Activated gamma-delta T cell (primary cell): Measurements from ENCODE around the gene RPS6KA6.

Experiments used
- DNase-seq: peaks from one replicate; lab custom pipeline; 2025; lab: John Stamatoyannopoulos, UW
- total RNA-seq, 2 donors: gene quantifications; one replicate each; lab custom pipeline; 2026; lab: John Stamatoyannopoulos, UW

RPS6KA6 gene
- 1.4 to 5.2 reads per million in 2 donors for total RNA-seq

DNA sequence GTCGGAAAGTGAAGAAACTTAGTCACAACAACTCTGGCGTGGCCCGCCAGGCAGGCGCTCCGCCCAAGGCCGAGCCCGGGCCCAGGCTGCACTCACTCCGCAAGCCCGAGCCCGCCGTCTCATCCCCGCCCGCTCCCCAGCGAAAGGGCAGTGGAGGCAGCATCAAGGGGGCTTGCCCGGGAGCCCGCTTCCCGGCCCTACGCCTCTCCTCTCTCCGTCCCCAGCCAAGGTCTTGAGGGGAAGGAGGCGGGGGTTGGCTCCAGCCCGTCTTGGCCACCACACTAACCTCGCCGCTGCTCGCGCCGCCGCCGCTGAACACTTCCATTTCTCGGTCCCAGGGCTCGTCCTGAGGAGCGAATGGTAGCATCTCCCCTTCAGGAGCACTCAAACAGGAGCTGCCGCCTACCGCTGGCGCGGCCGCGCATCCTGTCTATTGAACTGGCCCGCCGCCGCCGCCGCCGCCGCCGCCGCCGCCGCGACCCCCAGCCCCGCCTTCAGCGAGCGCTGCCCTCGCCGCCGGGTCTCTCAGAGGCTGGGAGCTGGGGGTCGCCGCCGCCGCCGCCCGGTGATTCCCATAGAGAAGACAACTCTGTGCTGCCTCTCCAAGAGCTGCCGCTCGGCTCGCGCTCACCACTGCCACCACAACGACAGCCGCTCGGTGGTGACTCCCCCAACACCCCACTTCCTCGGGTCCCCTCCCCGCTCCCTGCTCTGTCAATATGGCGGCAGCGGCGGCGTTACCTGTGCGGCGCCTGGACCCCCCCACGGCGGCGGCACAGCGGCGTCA, at the start of gene RPS6KA6:
Gene RPS6KA6, minus strand, starts transcription at position 667 of the 787 bp plus-strand sequence. Its CDS starts 300 bp downstream, at position 367.
- peak; percentile 9 for DNase-seq

DNA sequence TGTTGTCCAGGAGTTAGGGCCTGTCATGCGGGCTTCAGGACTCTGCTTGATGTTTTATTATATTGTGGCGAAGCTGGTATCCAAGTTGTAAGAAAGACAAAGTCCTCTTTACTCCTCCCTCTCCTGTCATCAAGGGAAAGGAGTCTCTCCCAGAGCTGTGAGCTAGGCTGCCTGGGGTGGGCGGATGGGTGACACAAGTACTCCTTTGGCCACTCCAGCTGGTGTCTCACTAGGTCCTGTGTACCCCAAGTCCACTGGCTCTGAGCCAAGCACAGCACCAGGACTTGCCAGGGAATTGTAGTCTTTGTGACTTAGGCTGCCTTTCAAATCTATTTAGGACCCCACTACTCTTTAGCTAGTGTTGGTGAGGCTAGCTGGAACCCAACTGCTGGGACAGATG, 36.7 kb upstream of the RPS6KA6 start:
- no peak for DNase-seq

- no peak for DNase-seq
Observed at GRCh38 chrX:84223261-84223660, 35.3 kb upstream of the RPS6KA6 start.

- DNase-seq, result no peak
Observed at GRCh38 chrX:84221181-84221580, 33.2 kb upstream of the RPS6KA6 start.

- DNase-seq, result no peak
Observed at GRCh38 chrX:84219551-84219950, 31.6 kb upstream of the RPS6KA6 start.

DNA sequence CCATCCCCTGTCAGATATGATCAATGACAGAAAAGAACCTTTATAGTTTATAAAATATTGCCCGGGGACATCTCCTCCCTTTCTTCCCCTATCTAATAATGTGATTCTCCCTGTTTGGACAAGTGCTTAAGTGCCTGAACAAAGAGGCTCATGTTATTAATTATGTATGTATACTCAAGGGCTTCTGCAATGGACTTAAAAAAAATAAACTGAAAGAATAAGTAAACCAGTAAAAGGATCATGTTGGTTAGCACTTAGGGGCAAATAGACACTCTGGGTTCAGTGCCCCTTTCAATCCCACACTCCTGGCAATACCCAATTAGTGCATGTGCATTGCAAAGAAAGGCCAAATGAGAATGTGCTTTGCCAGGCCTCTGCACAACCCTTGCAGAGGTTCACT, 30.7 kb upstream of the RPS6KA6 start:
- DNase-seq, result no peak

DNA sequence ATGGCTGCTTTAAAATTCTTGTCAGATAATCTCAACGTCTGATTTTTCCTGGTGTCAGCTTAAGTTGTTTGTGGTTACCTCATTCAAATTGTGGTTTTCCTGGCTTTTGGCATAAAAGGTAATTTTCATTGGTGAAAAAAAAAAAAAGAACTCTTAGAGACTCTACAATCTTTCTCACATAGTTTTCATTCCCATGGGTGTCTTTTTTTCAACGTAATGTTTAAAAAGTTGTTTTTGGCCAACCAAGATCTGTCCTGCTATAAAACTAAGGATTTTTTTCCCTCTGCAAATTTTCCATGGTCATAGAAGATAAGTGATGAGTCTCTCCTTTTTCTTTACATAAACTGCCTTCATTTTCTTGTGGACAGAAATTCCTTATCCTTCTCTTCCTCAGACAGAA, 28.9 kb upstream of the RPS6KA6 start:
- DNase-seq, result no peak

GRCh38 chrX:84216406-84216805, 28.4 kb upstream of the RPS6KA6 start:
- no peak for DNase-seq

- no peak for DNase-seq
Observed at GRCh38 chrX:84205276-84205675, 17.3 kb upstream of the RPS6KA6 start.

GRCh38 chrX:84199688-84200087, 11.7 kb upstream of the RPS6KA6 start:
- no peak for DNase-seq

DNA sequence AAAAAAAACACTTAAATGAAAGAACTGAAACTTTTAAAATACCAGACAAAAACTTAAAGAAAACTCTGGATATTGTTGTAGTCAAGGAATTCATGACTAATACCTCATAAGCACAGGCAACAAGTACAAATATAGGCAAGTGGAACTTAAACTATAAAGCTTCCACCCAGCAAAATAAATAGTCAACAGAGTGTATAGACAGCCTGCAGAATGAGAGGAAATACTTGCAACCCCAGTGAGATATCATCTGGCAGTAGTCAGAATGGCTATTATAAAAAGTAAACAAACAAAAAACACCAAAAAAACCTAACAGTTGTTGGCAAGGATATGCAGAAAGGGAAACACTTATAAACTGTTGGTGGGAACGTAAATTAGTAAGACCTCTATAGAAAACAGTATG, 9.6 kb upstream of the RPS6KA6 start:
- DNase-seq, result no peak

DNA sequence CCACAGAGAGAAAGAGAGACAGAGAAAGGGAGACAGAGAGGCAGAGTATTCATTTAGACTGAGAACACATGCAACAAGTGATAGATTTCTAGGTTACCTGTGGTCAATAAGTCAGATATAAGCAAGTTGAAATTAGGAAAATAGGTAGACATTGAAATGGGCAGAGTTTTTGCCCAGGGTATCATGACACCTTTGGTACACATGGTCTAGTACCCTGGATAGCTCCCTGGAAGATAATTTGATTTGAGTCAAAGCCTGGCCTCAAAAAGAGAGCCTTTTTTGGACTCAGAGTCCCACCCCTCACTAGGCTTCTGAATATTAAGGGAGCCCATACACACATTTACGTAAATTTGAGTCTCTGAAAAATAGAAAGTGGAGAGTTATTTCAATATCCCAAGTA, 4.0 kb upstream of the RPS6KA6 start:
- no peak for DNase-seq

DNA sequence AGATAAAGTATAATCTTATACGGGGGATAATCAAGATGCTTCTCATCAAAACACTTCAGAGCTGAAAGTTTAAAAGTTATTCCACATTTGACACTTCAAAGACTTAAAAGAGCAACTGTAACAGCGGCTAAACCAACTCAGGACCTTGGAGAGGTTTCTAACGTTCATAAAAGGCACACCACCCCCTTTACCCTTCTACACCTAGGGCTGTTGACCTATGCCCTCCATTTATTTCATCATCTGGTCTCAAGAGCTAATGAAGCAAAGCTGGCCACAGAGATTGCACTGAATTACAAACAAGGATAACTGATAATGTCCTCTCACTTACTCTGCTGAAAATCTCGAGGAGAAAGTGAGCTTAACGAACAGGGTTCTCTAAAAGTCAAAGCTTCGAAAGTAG, 1.1 kb upstream of the RPS6KA6 start:
- DNase-seq, result no peak

GRCh38 chrX:84188320-84188834, 378 bp upstream of the RPS6KA6 start:
- no peak for DNase-seq

GRCh38 chrX:84186603-84187532, 1.1 kb downstream of the RPS6KA6 start:
- DNase-seq, result no peak

- DNase-seq, result no peak
Observed at GRCh38 chrX:84182516-84182915, 5.5 kb downstream of the RPS6KA6 start.

GRCh38 chrX:84175958-84176357, 12.0 kb downstream of the RPS6KA6 start:
- no peak for DNase-seq

GRCh38 chrX:84175274-84175673, 12.7 kb downstream of the RPS6KA6 start:
- DNase-seq, result no peak

DNA sequence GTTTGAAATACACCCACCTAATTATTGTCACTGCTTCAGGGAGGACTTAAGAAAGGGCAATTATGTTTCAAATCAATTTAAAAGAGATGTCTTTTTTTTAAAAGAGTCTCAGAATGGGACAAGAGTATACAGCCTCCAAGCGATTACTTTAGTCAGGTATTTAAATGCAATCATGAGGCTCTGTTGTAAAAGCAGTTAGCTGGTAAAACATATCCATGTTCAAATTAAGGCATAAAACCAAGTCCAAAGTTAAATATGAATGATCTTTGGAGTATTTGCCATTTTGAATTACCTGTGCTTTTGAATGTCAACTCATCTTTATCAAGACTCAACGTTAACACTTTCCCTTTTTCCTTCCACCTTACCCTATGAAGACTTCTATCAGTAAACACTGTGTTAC, 13.7 kb downstream of the RPS6KA6 start:
- no peak for DNase-seq

DNA sequence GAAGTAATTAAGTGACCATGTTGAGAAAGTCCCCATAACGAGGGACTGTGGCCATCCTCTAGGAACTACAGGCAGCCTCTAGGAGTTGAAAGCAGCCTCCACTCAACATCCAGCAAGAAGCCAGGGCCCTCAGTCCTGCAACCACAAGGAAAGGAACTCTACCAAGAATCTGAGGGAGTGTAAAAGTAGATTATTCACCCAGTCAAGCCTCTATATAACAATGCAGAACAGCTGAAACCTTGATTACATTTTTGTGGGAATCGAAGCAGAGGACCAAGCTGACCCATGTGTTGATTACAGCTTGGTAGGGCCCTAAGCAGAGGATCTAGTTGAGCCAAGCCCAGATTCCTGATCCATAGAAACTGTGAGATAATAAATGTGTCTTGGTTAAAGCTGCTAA, 17.1 kb downstream of the RPS6KA6 start:
- DNase-seq, result no peak

DNA sequence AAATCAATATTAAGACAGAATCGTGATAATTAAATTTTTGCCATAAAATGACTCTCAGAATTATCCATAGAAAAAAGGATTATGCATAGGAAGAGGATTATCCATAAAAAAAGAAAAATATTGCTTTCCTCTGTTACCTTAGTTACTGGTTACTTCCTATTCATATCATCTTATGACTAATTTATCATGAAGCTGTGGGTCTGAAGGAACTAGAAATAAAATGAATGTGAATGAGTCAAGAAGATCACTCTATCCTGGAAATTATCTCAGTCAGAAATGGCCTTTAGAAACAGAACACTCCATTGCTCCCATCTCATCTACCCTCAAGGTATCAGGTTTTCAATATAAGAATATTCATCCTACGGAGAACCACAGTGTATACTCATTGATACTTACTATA, 19.4 kb downstream of the RPS6KA6 start:
- DNase-seq, result no peak

DNA sequence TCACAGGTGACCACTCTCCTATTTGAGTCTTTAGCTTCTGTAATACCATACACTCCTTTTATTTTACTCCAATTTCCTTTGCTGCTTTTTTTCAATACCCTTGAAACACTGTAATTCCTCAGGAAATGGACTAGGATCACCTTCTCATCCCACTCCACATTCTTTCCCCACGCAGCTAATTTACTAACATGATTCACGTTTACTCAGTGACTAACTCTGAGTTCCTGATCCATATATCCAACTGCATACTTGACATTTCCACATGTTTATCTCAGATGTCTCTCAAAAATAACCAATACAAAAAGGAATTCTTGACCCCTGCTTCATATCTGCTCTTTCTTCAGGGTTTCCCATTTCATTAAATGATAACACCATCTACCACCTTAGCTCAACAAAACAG, 19.9 kb downstream of the RPS6KA6 start:
- DNase-seq, result no peak

DNA sequence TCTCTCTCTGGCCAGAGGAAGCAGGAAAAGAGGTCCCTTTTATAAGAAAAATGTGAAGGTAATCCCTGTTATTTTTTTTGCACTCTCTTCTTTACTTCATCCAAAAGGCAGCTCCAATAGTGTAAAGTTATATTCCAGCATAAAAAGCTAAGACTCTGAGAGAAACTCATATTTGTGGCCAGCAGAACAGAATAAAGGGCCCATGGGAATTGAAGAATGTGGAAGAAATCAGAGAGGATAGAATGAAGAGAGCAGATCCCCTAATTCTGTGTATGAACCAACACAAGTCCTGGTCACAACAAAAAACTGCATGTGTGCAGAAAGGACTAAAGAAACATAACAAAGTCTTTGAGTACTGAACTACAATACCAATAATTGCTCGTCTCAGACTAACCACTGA, 22.3 kb downstream of the RPS6KA6 start:
- DNase-seq, result no peak
